OCI-LY7 (cell line): Measurements from ENCODE around the gene C22orf42. TPM values are rescaled to one million over a fixed set of nuclear protein-coding genes. Genes with fewer than 3 reads are reported as not detected.

Experiments
- small RNA-seq: library from RNA; depleted of rRNA; stranded (forward); fragments of <200 nt; gene quantifications from one replicate; pipeline ENCODE3, GENCODE V24; 2014
- total RNA-seq, 2 experiments: library from RNA; depleted of rRNA in 1 of 2; stranded (reverse); fragments of >200 nt in 1 of 2; shearing (Covaris generic) in 1 of 2; gene quantifications; 2 replicates each; pipeline ENCODE4 v1.2.3, GENCODE V29; 2014 to 2022

Gene C22orf42
- total RNA-seq, 2 experiments from 2014 or later = not detected

Small RNA genes within 50 kb of the gene (small RNA-seq; reads per million reads assigned to genes)
- not detected for gene AP1B1P2
- gene RF02171 = not detected

Other genes starting within 250 kb of the C22orf42 start
- 103 and 113 TPM in 2 replicates for gene YWHAH, start 214.8 kb downstream of the C22orf42 start, total RNA-seq (2014; rRNA removed; shearing (Covaris generic))
- 145 and 155 TPM in 2 replicates for gene YWHAH, start 214.8 kb downstream of the C22orf42 start, total RNA-seq (2022)
- not detected in 2 replicates for gene SLC5A1, start 116.0 kb downstream of the C22orf42 start, total RNA-seq (2014; rRNA removed; shearing (Covaris generic))
- not detected in 2 replicates for gene SLC5A1, start 116.0 kb downstream of the C22orf42 start, total RNA-seq (2022)
- gene RFPL2, start 45.8 kb upstream of the C22orf42 start, total RNA-seq (2014; rRNA removed; shearing (Covaris generic)) = not detected in 2 replicates
- gene RFPL2, start 45.8 kb upstream of the C22orf42 start, total RNA-seq (2022) = not detected in 2 replicates
- not detected in 2 replicates for gene SLC5A4, start 96.0 kb upstream of the C22orf42 start, total RNA-seq (2014; rRNA removed; shearing (Covaris generic))
- not detected in 2 replicates for gene SLC5A4, start 96.0 kb upstream of the C22orf42 start, total RNA-seq (2022)
- gene RFPL3, start 198.6 kb upstream of the C22orf42 start, total RNA-seq (2014; rRNA removed; shearing (Covaris generic)) = not detected in 2 replicates
- not detected in 2 replicates for gene RFPL3, start 198.6 kb upstream of the C22orf42 start, total RNA-seq (2022)